Fibroblast of villous mesenchyme (primary cell): ENCODE data around the gene C8A. TPM values are rescaled to one million over a fixed set of nuclear protein-coding genes. Genes with fewer than 3 reads are reported as not detected.

ENCODE experiments used
- DNase-seq: peaks from one replicate; pipeline ENCODE4 v3.0.0-alpha.2; 2010; ENCODE audit warnings: low read depth
- H3K4me3 ChIP-seq: 2 replicates; pipeline ENCODE4 v1.5.1; 2011; ENCODE audit warnings: low read depth, mild to moderate bottlenecking, low read length
- total RNA-seq: library from RNA; depleted of rRNA; stranded (reverse); fragments of >200 nt; gene quantifications from 2 replicates; pipeline ENCODE4 v1.2.3, GENCODE V29; 2012
- TF ChIP-seq, protein P1 (sequence below): IDR thresholded peaks from 2 replicates; pipeline ENCODE4 v1.5.1; 2012; ENCODE audit warnings: low read depth, mild to moderate bottlenecking, low read length; ENCODE audit not compliant: insufficient read depth

Gene C8A
- total RNA-seq, 1 donor, result not detected

DNA sequence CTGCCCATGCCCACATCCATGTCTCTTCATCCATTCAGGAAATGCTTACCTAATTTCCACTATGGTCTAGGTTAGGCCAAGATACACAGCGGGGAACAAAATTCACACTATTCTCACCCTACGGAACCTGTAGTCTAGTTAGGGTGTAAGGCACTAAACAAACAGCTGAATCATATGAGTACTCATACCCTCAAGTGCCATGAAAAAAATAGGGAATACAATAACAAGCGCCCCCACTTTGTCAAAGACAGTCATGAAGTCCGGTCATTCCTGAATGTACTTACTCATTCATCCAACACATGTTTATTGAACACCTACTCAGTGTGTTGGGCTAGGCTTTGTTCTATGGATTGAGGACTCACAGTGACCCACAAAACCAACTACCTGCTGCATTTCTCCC lies 29.2 kb upstream of the C8A start:
- TF ChIP-seq, protein P1, sequence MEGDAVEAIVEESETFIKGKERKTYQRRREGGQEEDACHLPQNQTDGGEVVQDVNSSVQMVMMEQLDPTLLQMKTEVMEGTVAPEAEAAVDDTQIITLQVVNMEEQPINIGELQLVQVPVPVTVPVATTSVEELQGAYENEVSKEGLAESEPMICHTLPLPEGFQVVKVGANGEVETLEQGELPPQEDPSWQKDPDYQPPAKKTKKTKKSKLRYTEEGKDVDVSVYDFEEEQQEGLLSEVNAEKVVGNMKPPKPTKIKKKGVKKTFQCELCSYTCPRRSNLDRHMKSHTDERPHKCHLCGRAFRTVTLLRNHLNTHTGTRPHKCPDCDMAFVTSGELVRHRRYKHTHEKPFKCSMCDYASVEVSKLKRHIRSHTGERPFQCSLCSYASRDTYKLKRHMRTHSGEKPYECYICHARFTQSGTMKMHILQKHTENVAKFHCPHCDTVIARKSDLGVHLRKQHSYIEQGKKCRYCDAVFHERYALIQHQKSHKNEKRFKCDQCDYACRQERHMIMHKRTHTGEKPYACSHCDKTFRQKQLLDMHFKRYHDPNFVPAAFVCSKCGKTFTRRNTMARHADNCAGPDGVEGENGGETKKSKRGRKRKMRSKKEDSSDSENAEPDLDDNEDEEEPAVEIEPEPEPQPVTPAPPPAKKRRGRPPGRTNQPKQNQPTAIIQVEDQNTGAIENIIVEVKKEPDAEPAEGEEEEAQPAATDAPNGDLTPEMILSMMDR, result no peak
- DNase-seq, result no peak
- H3K4me3 ChIP-seq, result no peak overlapping the region

DNA sequence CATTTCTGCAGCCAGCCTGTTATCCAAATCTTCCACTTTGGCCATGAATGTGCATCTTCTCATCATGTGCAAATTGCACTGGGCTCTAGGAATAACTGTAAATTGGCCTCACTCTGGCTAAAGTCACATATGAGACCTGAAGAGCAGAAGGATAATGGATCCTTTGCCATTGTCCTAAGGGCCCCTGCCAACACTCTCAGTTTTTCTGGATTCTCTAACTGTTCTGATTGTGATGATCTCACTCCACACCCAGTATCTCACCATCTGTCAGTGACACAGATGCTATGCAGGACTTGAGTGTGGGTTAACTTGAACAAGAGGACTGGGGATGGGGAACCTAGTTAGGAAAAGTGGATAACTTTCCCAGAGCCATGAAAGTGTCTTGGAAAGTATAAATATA lies 26.9 kb upstream of the C8A start:
- TF ChIP-seq, protein P1, result no peak
- no peak for DNase-seq

DNA sequence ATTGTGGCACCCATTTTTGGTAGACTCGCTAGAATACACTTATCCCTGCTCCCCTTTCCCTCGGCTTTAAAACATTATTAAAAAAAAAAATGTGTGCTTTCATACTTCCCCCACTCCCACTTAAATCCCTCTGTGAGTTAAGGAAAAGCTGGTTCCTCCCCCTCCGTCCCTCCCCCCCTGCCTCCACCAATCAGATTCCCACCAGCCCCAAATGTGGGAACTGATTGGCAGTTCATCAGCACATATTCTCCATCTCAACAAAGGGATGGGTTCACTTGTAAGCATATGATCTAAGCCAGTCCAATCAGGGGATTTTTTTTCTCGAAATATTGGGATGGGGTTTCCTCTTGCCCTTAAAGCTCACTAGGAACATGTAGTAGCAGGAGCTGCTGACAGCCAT lies 24.5 kb upstream of the C8A start:
- DNase-seq, result no peak
- H3K4me3 ChIP-seq, result no peak overlapping the region
- TF ChIP-seq, protein P1, result no peak

More for the DNA sequence above, 26.9 kb upstream of the C8A start:
- H3K4me3 ChIP-seq, result no peak overlapping the region

DNA sequence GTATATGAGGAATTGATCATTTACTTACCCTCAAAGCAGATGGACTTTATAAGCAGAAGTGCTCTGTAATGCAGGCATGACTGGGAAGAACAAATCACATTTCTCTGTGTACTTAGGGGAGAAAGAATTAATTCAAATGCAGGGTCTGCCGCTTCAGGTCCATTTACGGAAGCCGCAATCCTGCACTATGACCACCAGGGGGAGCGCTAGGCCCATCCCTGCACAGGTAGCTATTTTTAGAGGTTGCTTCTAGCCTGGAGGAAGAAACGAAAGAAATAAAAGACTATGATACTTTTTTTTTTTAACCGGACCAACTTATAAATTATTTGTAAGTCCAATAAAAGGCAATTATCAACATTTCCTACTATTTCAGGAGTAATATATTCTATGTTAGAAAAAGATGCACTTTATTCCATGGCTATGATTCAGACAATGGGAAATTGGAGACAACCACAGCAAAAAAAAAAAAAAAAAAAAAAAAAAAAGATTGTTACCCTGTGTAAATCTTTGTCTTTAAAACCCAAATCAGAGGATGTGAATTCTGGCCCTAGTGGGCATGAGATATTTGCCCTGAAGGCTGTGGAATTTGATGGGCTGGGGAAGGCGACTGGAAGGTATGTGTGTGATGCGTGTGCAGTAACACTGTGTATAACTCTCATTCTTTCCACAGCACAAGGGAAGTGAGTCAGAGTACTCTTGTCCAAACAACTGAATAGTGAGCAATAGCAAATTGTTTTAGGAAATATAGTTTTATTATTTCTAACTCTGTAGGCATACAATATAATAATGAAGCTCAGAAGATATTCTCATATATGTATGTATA lies 22.5 kb upstream of the C8A start:
- H3K4me3 ChIP-seq, result no peak overlapping the region
- peak; percentile 72 for DNase-seq
- TF ChIP-seq, protein P1, result peak; percentile 95

DNA sequence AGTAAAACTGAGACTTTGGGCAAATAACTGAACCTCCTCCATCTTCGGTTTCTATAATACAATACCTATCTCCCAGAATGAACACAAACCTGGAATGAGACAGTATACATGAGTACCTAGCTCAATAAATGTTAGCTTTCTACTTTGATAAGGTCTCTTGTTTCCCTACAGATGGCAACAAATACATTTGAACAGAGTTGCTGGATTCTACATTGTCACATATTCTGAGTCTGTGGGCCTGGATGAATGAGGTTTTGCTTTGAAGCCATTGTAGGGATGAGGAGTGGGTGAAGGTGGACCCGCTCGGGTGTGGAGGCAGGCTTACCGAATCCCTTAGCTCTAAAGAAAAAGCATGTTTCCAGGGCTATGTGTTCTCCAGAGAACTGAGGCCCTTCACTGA lies 21.5 kb upstream of the C8A start:
- TF ChIP-seq, protein P1, result no peak
- H3K4me3 ChIP-seq, result no peak overlapping the region
- DNase-seq, result no peak

DNA sequence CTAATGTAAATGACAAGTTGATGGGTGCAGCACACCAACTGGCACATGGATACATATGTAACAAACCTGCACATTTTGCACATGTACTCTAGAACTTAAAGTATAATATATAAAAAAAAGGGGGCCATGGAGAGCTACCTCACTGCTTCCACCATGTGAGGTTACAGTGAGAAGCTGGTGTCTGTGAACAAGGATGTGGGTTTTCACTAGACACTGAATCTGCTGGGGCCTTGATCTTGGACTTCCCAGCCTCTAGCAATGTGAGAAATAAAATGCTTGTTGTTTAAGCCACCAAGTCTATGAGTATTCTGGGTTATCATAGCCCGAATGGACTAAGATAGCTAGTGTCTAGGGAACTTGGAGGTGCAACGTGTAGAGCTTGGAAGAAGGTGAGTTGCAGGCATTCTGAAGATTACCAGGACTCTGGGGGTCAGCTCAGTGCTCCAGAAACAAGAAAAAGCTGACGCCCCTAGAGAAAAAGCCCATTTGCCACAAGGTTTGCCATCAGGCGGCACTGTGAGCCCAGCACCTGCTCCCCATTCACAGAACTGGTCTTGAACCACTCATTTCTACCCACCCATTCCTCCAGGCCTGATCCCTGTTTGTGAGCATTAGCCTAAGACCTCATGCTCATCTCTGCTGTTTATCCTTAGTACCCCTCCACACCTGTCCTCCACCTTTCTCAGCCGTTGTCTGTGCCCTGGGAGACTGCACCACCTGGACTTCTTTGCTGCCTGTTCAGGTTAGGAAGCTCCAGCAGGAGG lies 20.3 kb upstream of the C8A start:
- TF ChIP-seq, protein P1, result no peak
- H3K4me3 ChIP-seq, result no peak overlapping the region
- DNase-seq, result no peak
